GM12878 (cell line): ENCODE measurements around the gene HLA-A. TPM values are rescaled to one million over a fixed set of nuclear protein-coding genes. Genes with fewer than 3 reads are reported as not detected.

Experiments used
- ATAC-seq: fragments of 200-7000 bp; cut with Tn5 transposase; 3 replicates; pipeline ENCODE4 v1.9.1; 2020; ENCODE audit warnings: mild to moderate bottlenecking, moderate library complexity
- BruUV-seq: library from RNA; stranded (reverse); fragments of 400-500 nt; replicated peaks from 2 replicates; lab custom pipeline; 2021; lab: Mats Ljungman, UMichigan
- CTCF ChIA-PET: fragments of 300-600 bp; sonication (Branson Sonifier 250); formaldehyde crosslinking; extraction: SDS; loops from one replicate; lab custom pipeline; 2021; ENCODE audit warnings: inconsistent platforms; lab: Yijun Ruan, JAX
- POLR2A ChIA-PET: fragments of 350-600 bp; formaldehyde crosslinking; extraction: SDS; loops from one replicate; lab custom pipeline; 2021; ENCODE audit warnings: inconsistent platforms; lab: Charles Lee
- RAD21 ChIA-PET: fragments of 300-600 bp; sonication (Branson Sonifier 250); formaldehyde crosslinking; loops from one replicate; lab custom pipeline; 2023; ENCODE audit warnings: antibody characterized with exemption; ENCODE audit not compliant: unreplicated experiment; lab: Charles Lee
- SMC1A ChIA-PET: fragments of 300-600 bp; sonication (Branson Sonifier 250); formaldehyde crosslinking; loops from one replicate; lab custom pipeline; 2023; ENCODE audit not compliant: unreplicated experiment, uncharacterized antibody; lab: Charles Lee
- DNase-seq: peaks from one replicate; pipeline ENCODE4 v3.0.0-alpha.2; 2011; ENCODE audit warnings: low read depth, low spot score
- FAIRE-seq: peaks from 3 replicates; lab custom pipeline; 2011; peaks lifted over from hg19 to GRCh38; lab: Jason Lieb, UNC
- H2AFZ ChIP-seq: 2 replicates; pipeline ENCODE4 v1.6.0; 2011; ENCODE audit warnings: low read depth, low read length, control low read depth; ENCODE audit not compliant: control insufficient read depth
- H3K27ac ChIP-seq: 2 replicates; pipeline ENCODE4 v1.5.1; 2011; ENCODE audit warnings: control low read depth; ENCODE audit not compliant: control insufficient read depth, insufficient read depth
- H3K27me3 ChIP-seq, 2 experiments: replicated peaks in 1 of 2; 2 replicates each; pipeline versions ENCODE4 v1.6.0 to v1.6.1; 2011; ENCODE audit warnings: low read length in 1 of 2; ENCODE audit not compliant: control insufficient read depth in 2 of 2, insufficient read depth in 2 of 2
- H3K36me3 ChIP-seq, 2 experiments: 2 replicates each; pipeline ENCODE4 v1.5.1; 2011; ENCODE audit warnings: low read length in 1 of 2; ENCODE audit not compliant: control insufficient read depth in 2 of 2, insufficient read depth in 2 of 2
- H3K4me1 ChIP-seq: 2 replicates; pipeline ENCODE4 v1.6.1; 2011; ENCODE audit warnings: mild to moderate bottlenecking, low read length, moderate library complexity, mixed read lengths; ENCODE audit not compliant: control insufficient read depth, insufficient read depth
- H3K4me2 ChIP-seq: 2 replicates; pipeline ENCODE4 v1.6.0; 2011; ENCODE audit warnings: control low read depth; ENCODE audit not compliant: control insufficient read depth, insufficient read depth
- H3K4me3 ChIP-seq: fragments of 200-600 bp; sonication (generic); 2 replicates; pipeline ENCODE4 v1.5.1; 2016
- H3K79me2 ChIP-seq: 2 replicates; pipeline ENCODE4 v1.6.0; 2011; ENCODE audit warnings: low read length; ENCODE audit not compliant: control insufficient read depth, insufficient read depth
- H3K9ac ChIP-seq: 2 replicates; pipeline ENCODE4 v1.8.0; 2011; ENCODE audit warnings: low read length, control low read depth, mixed read lengths; ENCODE audit not compliant: control insufficient read depth, insufficient read depth
- H3K9me3 ChIP-seq: replicated peaks from 3 replicates; pipeline ENCODE4 v1.5.1; 2011; ENCODE audit warnings: mild to moderate bottlenecking, low read length; ENCODE audit not compliant: control insufficient read depth, insufficient read depth
- H4K20me1 ChIP-seq: 2 replicates; pipeline ENCODE4 v1.6.0; 2011; ENCODE audit not compliant: control insufficient read depth, insufficient read depth
- EP300 ChIP-seq, 2 experiments: fragments of 150-350 bp in 1 of 2; IDR thresholded peaks; 2 replicates each; pipeline ENCODE4 v1.6.1; 2011 to 2012; ENCODE audit warnings: low read depth in 2 of 2, low read length in 2 of 2, borderline replicate concordance in 1 of 2, improper control_type of control experiment in 1 of 2, inconsistent platforms in 1 of 2; ENCODE audit not compliant: control insufficient read depth in 1 of 2
- JUND ChIP-seq: IDR thresholded peaks from 2 replicates; pipeline ENCODE4 v1.6.1; 2012; ENCODE audit warnings: low read depth, mild to moderate bottlenecking, low read length, improper control_type of control experiment, moderate library complexity
- NFYB ChIP-seq: IDR thresholded peaks from 2 replicates; pipeline ENCODE4 v1.6.1; 2011; ENCODE audit warnings: low read depth, mild to moderate bottlenecking, low read length, improper control_type of control experiment, moderate library complexity; ENCODE audit not compliant: insufficient read depth
- PML ChIP-seq: IDR thresholded peaks from 2 replicates; pipeline ENCODE4 v1.6.1; 2012; ENCODE audit warnings: low read length, inconsistent platforms
- POLR2A ChIP-seq: IDR thresholded peaks from 2 replicates; pipeline ENCODE4 v1.6.1; 2011; ENCODE audit warnings: low read depth, mild to moderate bottlenecking, low read length
- POLR2AphosphoS5 ChIP-seq: IDR thresholded peaks from 2 replicates; pipeline ENCODE4 v1.6.1; 2011; ENCODE audit warnings: mild to moderate bottlenecking, low read length, inconsistent platforms
- SMAD5 ChIP-seq: IDR thresholded peaks from 2 replicates; pipeline ENCODE4 v1.6.1; 2016; ENCODE audit warnings: antibody characterized with exemption, low read depth
- SREBF1 ChIP-seq: IDR thresholded peaks from 2 replicates; pipeline ENCODE4 v1.6.1; 2012; ENCODE audit warnings: mild to moderate bottlenecking, low read length
- WGBS: methylation state at CpG from one replicate; pipeline ENCODE4 v1.1.6; 2016; ENCODE audit warnings: low lambda C conversion rate; ENCODE audit not compliant: insufficient replicate concordance, insufficient coverage; ENCODE audit errors: missing lambda C conversion rate; 5-methylcytosine and 5-hydroxymethylcytosine counted together
- in situ Hi-C: fragments of 300-500 bp; cut with MboI; formaldehyde crosslinking; loops from 9 replicates; pipeline ENCODE4 v1.14.3; 2018; ENCODE audit warnings: mixed read lengths
- intact Hi-C: fragments of 100-400 bp; cut with micrococcal nuclease; formaldehyde crosslinking; loops from one replicate; pipeline ENCODE4 v1.14.2; 2022; ENCODE audit not compliant: unreplicated experiment
- polyA plus RNA-seq, 11 experiments: library from polyadenylated mRNA; depleted of rRNA in 4 of 11; unstranded in 6 of 11; stranded (reverse) in 5 of 11; fragments of >200 nt; fragmentation: Nextera tagmentation in 4 of 11; fragmentation: Illumina TruSeq in 1 of 11; extraction: Ambion mirVana in 4 of 11; extraction: Trizol in 1 of 11; gene quantifications; 1 replicate in 1 of 11; 2 replicates in 10 of 11; pipeline versions ENCODE4 v1.2.1 to v1.2.3, GENCODE V29; 2011 to 2016; ENCODE audit warnings: inconsistent platforms in 2 of 11, missing spikeins in 2 of 11, low read depth in 1 of 11
- total RNA-seq, 4 experiments: library from RNA; depleted of rRNA in 3 of 4; stranded (reverse); fragments of >200 nt in 3 of 4; fragmentation: Illumina TruSeq in 1 of 4; extraction: Trizol in 1 of 4; gene quantifications; 2 replicates each; pipeline versions ENCODE4 v1.2.1 to v1.2.3, GENCODE V29; 2013 to 2021

HLA-A gene
- total and polyA plus RNA-seq, 10 of the 15 experiments (the other 5 are each of a cell fraction or from before 2014, with no cell fraction given): 129 to 1,155 (median 749) TPM

- Histone ChIP-seq H4K20me1 (no peaks in the 10 kb centered on the region; the same call in 1 of the 2 replicates), H3K9me3 (no peaks in the 10 kb centered on the region), H3K4me2 (peak overlapping the region; percentile 85), H3K27ac (no peak overlapping the region), H3K4me3 (no peak overlapping the region; the same call in 1 of the 2 replicates), H2AFZ (no peak overlapping the region), H3K79me2 (peaks cover 40% of the 10 kb centered on the region), H3K27me3 (no peaks in the 10 kb centered on the region), H3K4me1 (no peaks in the 10 kb centered on the region), H3K36me3 (peaks cover 0 to 28% of the 10 kb centered on the region in 2 experiments), H3K9ac (no peak overlapping the region)
- BruUV-seq: no TSS peak
- FAIRE-seq: no peak
- 56% methylated on average over 4 of the region's 4 CpGs for WGBS
- DNase-seq: no peak
- no peak for ATAC-seq
- ChIA-PET POLR2A (no interaction called here), SMC1A (interaction anchor here (1.7 to 2.1 kb wide), 3 partner anchors 19 to 87 kb away, joined by 4 to 9 read pairs (median 8); no protein-coding TSS in a partner anchor), CTCF (interaction anchor here (1.2 to 1.3 kb wide), 2 partner anchors 19 to 31 kb away, joined by 4 read pairs; no protein-coding TSS in a partner anchor), RAD21 (interaction anchor here (2.0 to 2.4 kb wide), 2 partner anchors 20 to 22 kb away, joined by 8 to 9 read pairs; no protein-coding TSS in a partner anchor)
- TF ChIP-seq SREBF1 (no peak), SMAD5 (no peak; the same call in 1 of the 2 replicates), JUND (no peak), POLR2A (peak; percentile 35; the same call in 1 of the 2 replicates), PML (no peak; the same call in 1 of the 2 replicates), EP300 (IDR thresholded peaks at IDR 0.05; ENCODE audit: borderline replicate concordance in 1 of 2, control insufficient read depth in 1 of 2, low read depth in 2 of 2, low read length in 2 of 2) (no peak), POLR2AphosphoS5 (peak; percentile 52; the same call in 1 of the 2 replicates), NFYB (no peak)
- in situ Hi-C loops (no loop called here), intact Hi-C loops (loop anchor here (10.0 kb wide), 1 partner anchor 221 kb away; the partner anchor contains the start of gene HLA-F)
Observed at GRCh38 chr6:29945281-29945820, 3.0 kb downstream of the HLA-A start.
